Stimulated activated naive CD8-positive, alpha-beta T cell treated with anti-CD3 and anti-CD28 coated beads, Interleukin-15, Interleukin-2, amounts not matched to agents 100 ng/mL and 50 ng/mL, for 24 hours (primary cell): ENCODE results near the gene CAPN11.
"Not testable (repeated sequence)": the region's sequence is repeated elsewhere in the genome, so short reads cannot be mapped to it uniquely, and the experiment has no call there.

ENCODE experiments used
- H3K27ac Mint-ChIP-seq: one replicate; pipeline ENCODE4 v1.8.0; 2021; ENCODE audit warnings: mild to moderate bottlenecking, mixed read lengths
- H3K27me3 Mint-ChIP-seq: one replicate; pipeline ENCODE4 v1.8.0; 2021; ENCODE audit warnings: mixed read lengths
- H3K36me3 Mint-ChIP-seq: one replicate; pipeline ENCODE4 v1.8.0; 2021; ENCODE audit warnings: low read depth, mixed read lengths
- H3K4me1 Mint-ChIP-seq: one replicate; pipeline ENCODE4 v1.8.0; 2021; ENCODE audit warnings: low read depth, mixed read lengths
- H3K4me3 Mint-ChIP-seq: one replicate; pipeline ENCODE4 v1.8.0; 2021; ENCODE audit warnings: mild to moderate bottlenecking, mixed read lengths
- H3K9me3 Mint-ChIP-seq: one replicate; pipeline ENCODE4 v1.8.0; 2021; ENCODE audit warnings: mixed read lengths

CAPN11 gene

DNA sequence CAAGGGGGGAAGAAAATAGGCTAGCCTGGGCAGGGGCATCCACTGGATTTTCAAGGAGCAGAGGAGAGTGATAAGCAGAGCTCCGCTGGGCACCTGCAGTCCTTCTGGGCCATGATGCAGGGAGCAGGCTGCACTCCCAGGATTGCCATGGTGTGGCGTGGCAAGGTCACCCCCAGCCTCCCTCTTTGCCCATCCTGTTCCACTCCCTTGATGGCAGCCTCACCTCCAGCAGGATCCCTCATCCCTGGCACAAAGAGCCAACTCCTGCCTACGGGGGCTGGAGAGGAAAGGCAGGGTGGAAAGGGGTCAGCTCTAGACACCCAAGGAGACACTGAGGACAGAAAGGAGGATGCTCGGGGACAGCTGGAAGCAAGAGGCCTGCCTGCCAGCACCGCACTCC lies 35.7 kb downstream of the CAPN11 start:
- H3K36me3 Mint-ChIP-seq, result no peaks in the 10 kb centered on the region
- peaks cover 12% of the 10 kb centered on the region for H3K27me3 Mint-ChIP-seq
- no peak overlapping the region for H3K27ac Mint-ChIP-seq
- H3K4me1 Mint-ChIP-seq, result peaks cover 9% of the 10 kb centered on the region
- H3K4me3 Mint-ChIP-seq, result no peak overlapping the region
- H3K9me3 Mint-ChIP-seq, result no peaks in the 10 kb centered on the region

DNA sequence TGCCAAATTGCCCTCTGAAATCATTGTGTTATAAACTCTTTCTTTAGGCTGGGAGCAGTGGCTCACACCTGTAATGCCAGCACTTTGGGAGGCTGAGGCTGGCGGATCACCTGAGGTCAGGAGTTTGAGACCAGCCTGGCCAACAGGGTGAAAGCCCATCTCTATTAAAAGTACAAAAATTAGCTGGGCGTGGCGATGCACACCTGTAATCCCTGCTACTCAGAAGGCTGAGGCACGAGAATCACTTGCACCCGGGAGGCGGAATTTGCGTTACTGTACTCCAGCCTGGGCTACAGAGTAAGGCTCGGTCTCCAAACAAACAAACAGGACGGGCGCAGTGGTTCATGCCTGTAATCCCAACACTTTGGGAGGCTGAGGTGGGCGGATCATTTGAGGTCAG lies 37.7 kb downstream of the CAPN11 start:
- not testable (repeated sequence) for H3K36me3 Mint-ChIP-seq, H3K4me3 Mint-ChIP-seq, H3K9me3 Mint-ChIP-seq, H3K4me1 Mint-ChIP-seq, H3K27ac Mint-ChIP-seq
- peaks cover 16% of the 10 kb centered on the region for H3K27me3 Mint-ChIP-seq

DNA sequence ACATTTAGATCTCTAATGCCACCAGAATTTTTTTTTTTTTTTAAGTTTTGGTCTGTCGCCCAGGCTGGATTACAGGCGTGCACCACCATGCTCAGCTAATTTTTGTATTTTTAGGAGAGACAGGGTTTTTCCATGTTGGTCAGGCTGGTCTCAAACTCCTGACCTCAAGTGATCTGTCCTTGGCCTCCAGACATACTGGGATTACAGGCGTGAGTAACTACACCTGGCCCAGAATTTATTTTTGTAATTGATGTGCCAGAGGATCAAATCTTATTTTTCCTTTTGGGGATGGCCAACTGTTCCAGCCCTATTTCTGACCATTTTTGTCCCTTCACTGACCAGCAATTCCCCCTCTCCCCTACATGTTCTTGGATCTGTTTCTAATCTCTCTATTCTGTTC lies 40.1 kb downstream of the CAPN11 start:
- Mint-ChIP-seq H3K9me3 (no peaks in the 10 kb centered on the region), H3K27ac (no peak overlapping the region), H3K27me3 (peaks cover 4% of the 10 kb centered on the region), H3K4me3 (no peak overlapping the region), H3K36me3 (no peaks in the 10 kb centered on the region), H3K4me1 (no peaks in the 10 kb centered on the region)

DNA sequence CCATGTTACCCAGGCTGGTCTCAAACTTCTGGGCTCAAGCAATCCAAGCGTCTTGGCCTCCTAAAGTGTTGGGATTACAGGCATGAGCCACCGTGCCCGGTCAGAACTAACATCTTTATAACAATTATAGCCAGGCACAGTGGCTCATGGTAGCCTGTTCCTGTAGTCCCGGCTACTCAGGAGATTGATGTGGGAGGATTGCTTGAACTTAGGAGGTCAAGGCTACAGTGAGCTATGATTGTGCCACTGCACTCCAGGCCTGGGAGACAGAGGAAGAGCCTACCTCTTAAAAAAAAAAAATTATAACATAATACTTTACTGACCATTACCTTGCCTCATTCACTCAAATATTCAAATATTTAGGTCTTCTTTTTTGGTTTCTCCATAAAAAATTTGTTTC lies 41.3 kb downstream of the CAPN11 start:
- Mint-ChIP-seq H3K4me1 (no peaks in the 10 kb centered on the region), H3K36me3 (no peaks in the 10 kb centered on the region), H3K9me3 (no peaks in the 10 kb centered on the region), H3K27me3 (peaks cover 6% of the 10 kb centered on the region), H3K27ac (no peak overlapping the region), H3K4me3 (no peak overlapping the region)

DNA sequence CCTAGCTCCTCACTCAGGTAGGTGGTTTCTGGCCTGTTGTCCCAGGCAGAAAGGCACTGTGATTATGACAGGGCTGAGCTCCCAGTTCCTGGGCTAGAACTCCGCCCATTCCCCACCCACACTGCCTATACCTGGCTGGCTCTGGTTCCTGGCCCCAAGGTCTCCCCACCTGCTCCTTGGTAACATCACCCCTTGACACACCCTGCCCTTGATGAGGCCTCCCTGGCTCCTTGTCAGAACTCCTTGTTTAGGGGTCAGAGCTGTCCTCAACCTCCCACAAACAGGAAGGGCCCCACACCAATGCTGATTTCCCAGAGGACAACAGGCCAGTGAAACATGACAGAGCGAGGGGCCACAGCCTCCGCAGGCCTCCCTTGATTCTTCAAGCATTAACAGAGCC lies 42.6 kb downstream of the CAPN11 start:
- no peaks in the 10 kb centered on the region for H3K36me3 Mint-ChIP-seq
- no peak overlapping the region for H3K4me3 Mint-ChIP-seq
- H3K27ac Mint-ChIP-seq, result no peak overlapping the region
- H3K9me3 Mint-ChIP-seq, result no peaks in the 10 kb centered on the region
- no peaks in the 10 kb centered on the region for H3K4me1 Mint-ChIP-seq
- peaks cover 9% of the 10 kb centered on the region for H3K27me3 Mint-ChIP-seq

DNA sequence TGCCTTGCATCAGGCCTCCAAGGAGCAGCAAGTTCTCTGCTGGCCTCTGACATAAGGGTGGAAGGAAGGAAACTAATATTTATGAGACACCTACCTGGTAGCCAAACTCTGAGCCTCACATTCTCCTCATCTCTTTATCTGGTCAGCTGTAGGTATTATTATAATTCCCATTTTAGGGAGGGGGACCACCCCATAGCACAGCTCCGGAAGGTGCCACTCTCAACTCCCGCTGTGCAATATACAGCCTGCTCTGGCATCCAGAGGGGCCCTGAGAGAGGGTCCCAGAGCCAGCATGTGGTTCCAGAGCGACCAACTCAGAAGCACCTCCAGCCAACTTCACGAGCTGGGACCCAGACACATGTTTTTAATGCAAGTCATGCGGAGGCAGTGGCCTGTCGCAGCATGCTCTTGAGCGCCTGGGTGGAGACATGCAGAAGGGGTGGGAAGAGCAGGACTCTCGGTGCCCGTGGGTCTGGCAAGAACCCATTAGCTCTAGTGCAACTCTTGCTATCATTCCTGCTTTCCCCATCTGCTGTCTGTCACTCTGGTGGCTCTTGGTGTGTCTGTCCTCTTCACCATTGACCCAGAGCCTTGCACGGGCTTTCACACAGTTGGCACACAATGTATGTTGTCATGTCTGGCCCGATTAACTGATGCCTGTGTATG lies 43.2 kb downstream of the CAPN11 start:
- no peaks in the 10 kb centered on the region for H3K36me3 Mint-ChIP-seq
- no peaks in the 10 kb centered on the region for H3K4me1 Mint-ChIP-seq

DNA sequence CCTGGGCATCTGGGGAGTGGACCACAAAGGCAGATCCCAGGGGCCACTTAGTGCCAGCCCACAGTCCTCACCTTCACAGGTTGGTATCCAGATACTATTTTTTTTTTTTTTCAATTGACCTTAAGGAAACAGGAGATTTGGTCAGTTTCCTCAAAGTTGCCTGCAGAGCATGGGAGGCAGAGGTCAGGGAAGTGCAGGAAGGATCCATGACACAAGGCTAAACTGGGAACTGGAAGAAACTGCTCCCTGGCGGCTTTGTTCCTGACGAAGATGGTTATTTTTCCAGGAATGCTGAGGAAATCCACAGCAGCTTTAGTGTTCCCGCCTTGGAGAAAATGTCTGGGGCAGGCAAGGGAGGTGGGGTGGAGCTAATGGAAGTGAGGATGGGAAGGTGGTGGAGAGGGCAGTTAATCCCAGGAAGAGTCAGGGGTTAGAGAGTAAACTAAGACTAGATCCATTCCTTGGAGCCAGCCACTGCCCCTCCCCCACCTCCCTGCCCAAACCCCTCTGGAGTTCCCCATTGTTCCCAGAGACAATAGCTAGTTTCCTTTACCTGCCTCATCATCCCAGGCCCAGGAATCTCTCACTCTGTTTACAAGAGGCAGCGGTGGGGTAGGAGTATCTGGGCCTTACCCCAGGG lies 43.8 kb downstream of the CAPN11 start:
- Mint-ChIP-seq H3K4me1 (no peaks in the 10 kb centered on the region), H3K4me3 (no peak overlapping the region), H3K9me3 (no peaks in the 10 kb centered on the region), H3K27me3 (peaks cover 9% of the 10 kb centered on the region), H3K27ac (no peak overlapping the region), H3K36me3 (no peaks in the 10 kb centered on the region)

More for the DNA sequence above, 43.2 kb downstream of the CAPN11 start:
- no peak overlapping the region for H3K4me3 Mint-ChIP-seq
- no peak overlapping the region for H3K27ac Mint-ChIP-seq
- peaks cover 9% of the 10 kb centered on the region for H3K27me3 Mint-ChIP-seq
- no peaks in the 10 kb centered on the region for H3K9me3 Mint-ChIP-seq

DNA sequence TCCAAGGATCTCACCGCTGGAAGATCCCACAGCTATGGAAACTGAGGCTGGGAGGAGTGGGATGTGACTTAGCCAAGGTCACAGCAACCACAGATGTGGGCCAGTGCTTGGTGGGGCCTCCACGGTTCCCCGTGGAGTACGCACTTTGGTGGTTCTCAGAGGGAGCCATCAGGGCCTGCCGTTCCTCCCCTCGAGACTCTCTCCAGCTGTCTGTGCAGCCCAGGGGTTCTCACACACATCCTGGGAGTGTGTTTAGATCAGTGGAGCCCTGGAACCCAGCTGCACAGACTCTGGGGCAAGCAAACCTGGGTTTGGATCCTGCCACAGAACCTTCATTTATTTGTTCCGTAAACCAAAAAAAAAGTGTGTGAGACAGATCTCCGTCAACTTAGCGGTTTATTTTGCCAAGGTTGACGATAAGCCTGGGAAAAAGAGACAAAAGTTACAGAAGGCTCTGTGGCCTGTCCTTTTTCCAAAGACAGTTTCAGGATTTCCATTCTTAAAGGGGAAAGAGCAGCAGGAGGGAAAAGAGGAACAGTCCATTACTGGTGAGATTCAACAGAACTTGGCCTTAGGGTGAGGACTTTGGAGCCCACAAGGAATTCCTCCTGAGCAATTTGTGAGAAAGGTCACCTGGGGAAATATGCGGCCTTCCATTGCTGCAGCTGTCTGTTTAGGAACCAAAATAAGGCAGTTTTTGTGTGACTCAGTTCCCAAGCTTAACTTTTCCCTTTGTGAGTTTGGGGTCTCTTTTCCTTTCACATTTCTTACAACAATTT lies 44.5 kb downstream of the CAPN11 start:
- H3K36me3 Mint-ChIP-seq, result no peaks in the 10 kb centered on the region
- H3K27ac Mint-ChIP-seq, result no peak overlapping the region

DNA sequence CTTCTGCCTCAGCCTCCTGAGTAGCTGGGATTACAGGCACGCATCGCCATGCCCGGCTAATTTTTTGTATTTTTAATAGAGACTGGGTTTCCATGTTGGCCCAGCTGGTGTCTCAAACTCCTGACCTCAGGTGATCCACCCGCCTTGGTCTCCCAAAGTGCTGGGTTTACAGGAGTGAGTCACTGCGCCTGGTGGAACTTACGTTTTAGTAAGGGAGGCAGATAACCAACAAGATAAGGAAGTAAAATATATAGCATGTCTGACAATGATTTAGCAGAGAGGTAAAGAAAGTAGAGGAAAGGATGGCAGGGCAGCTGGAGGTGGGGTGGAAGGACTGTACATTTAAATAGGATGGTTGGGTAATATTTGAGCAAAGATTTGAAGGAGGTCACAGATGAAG lies 45.3 kb downstream of the CAPN11 start:
- Mint-ChIP-seq H3K9me3 (no peaks in the 10 kb centered on the region), H3K27me3 (peaks cover 9% of the 10 kb centered on the region), H3K36me3 (no peaks in the 10 kb centered on the region), H3K4me1 (no peaks in the 10 kb centered on the region), H3K27ac (no peak overlapping the region), H3K4me3 (no peak overlapping the region)

More for the DNA sequence above, 44.5 kb downstream of the CAPN11 start:
- Mint-ChIP-seq H3K9me3 (no peaks in the 10 kb centered on the region), H3K4me1 (no peaks in the 10 kb centered on the region), H3K27me3 (peaks cover 9% of the 10 kb centered on the region), H3K4me3 (no peak overlapping the region)

DNA sequence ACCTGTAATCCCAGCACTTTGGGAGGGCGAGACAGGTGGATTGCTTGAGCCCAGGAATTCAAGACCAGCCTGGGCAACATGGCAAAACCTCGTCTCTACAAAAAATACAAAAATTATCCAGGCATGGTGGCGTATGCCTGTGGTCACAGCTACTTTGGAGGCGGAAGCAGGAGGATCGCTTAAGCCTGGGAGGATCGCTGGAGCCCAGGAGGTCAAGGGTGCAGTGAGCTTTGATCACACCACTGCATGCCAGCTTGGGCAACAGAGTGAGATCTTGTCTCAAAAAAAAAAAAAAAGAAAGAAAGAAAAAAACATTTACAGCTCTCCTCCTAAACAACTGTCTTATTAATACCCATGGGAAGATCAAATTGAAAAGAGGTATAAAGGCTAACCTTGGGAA lies 49.3 kb downstream of the CAPN11 start:
- no peak overlapping the region for H3K27ac Mint-ChIP-seq
- no peaks in the 10 kb centered on the region for H3K9me3 Mint-ChIP-seq
- H3K4me1 Mint-ChIP-seq, result no peaks in the 10 kb centered on the region
- peaks cover 5% of the 10 kb centered on the region for H3K27me3 Mint-ChIP-seq
- H3K4me3 Mint-ChIP-seq, result no peak overlapping the region
- H3K36me3 Mint-ChIP-seq, result no peaks in the 10 kb centered on the region

DNA sequence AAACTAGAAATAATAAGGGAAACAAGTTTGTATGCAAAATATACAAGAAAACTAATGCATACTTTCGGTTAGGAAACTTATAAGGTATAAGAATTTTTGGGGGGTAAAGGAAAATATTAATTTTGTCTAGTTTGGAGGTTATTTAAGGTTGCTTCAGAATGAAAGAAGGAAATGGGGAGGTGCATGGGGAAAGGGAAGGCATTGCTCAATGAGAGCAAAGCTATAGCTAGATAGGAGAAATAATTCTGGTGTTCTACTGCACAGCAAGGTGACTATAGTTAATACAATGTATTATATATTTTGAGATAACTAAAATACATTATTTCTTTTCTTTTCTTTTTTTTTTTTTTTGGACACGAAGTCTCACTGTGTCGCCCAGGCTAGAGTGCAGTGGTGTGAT lies 52.7 kb downstream of the CAPN11 start:
- H3K27me3 Mint-ChIP-seq, result no peaks in the 10 kb centered on the region
- no peaks in the 10 kb centered on the region for H3K36me3 Mint-ChIP-seq
- no peak overlapping the region for H3K4me3 Mint-ChIP-seq
- H3K9me3 Mint-ChIP-seq, result no peaks in the 10 kb centered on the region
- no peak overlapping the region for H3K27ac Mint-ChIP-seq
- H3K4me1 Mint-ChIP-seq, result no peaks in the 10 kb centered on the region

DNA sequence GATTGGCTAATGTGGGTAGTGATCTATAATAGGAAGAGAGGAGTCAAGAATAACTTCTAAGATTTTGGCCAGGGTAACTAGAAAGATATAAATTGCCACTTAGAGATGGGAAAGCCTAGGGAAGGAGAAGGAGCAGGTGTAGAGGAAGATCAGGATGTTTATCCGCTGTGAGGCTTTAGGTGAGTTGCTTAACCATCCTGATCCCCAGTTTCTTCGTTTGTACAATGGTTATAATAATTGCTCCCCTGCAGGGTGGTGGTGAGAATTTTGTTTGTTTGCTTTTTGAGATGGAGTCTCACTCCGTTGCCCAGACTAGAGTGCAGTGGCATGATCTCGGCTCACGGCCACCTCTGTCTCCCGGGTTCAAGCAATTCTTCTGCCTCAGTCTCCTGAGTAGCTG lies 55.7 kb downstream of the CAPN11 start:
- Mint-ChIP-seq H3K4me1 (peaks cover 11% of the 10 kb centered on the region), H3K9me3 (no peaks in the 10 kb centered on the region), H3K27ac (no peak overlapping the region), H3K36me3 (no peaks in the 10 kb centered on the region), H3K4me3 (no peak overlapping the region), H3K27me3 (no peaks in the 10 kb centered on the region)

DNA sequence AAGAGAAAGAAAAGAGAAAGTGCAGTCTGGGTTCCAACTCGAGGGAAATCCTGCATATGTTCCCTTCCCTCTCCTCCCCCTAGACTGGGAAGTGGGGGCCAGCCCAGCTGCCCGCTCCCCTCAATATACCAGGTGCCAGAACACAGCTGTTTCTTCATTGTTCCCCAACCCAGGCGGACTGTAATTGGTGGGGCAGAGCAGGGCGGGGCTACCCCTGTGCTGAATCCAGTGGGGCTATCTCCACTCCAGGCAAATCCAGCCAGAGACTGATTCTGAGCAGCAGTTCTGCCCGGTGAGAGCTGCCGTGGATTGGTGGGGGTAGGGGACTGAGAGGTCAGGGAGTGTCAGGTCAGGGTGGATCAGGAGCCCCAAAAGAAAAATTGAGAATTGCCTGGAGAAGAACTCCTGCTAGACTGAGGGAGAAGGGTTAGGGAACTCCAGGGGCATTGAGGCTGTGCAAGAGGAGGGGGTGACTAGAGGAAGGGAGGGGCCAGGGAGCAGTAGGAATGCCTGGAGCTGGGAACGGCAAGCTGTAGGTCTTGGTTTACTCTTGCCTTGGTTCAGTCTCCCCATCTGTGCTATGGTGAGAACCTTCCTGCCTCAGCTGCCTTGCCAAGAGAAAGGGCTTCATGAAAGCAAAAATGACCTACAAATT lies 58.2 kb downstream of the CAPN11 start, which contains the start of gene MYMX:
Gene MYMX (plus strand): TSS at position 250 of the 655 bp plus-strand sequence. CDS start 546 bp downstream, outside the sequence.
- H3K4me3 Mint-ChIP-seq, result no peak within 1 kb of the TSS
- no peak within 1 kb of the TSS for H3K27ac Mint-ChIP-seq
- H3K36me3 Mint-ChIP-seq, result no peaks in the 10 kb centered on the region
- no peaks in the 10 kb centered on the region for H3K27me3 Mint-ChIP-seq
- peaks cover 28% of the 10 kb centered on the region for H3K4me1 Mint-ChIP-seq
- no peaks in the 10 kb centered on the region for H3K9me3 Mint-ChIP-seq

DNA sequence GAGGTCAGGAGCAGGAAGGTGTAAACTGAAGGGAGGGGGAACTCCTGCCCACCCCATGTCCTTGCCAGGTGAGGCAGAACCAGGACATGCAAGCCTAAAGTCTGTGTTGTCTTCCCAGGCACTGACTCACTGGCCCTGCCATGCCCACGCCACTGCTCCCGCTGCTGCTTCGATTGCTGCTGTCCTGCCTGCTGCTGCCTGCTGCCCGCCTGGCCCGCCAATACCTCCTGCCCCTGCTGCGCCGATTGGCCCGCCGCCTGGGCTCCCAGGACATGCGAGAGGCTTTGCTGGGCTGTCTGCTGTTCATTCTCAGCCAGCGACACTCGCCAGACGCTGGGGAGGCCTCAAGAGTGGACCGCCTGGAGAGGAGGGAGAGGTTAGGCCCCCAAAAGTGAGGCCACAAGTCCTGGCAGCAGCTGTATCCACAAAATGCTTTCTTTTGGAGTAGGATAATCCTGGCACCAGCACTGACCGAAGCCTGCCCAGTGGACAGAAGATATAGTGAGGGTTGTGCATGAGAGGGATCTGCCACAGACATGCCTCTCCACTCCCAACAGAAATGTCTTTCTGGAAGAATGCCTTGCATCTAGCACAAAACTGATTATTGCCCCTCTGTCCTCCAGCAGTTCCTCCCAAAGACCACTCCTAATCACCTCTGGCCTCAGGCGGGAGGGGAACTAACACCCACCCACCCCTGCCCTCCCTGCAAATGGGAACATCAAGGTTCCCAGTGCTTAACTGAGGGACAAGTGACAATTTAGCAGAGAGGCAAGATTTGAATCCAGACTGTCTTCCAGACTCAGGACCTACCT lies 58.9 kb downstream of the CAPN11 start:
- no peak overlapping the region for H3K4me3 Mint-ChIP-seq
- no peaks in the 10 kb centered on the region for H3K9me3 Mint-ChIP-seq
- H3K36me3 Mint-ChIP-seq, result no peaks in the 10 kb centered on the region
- H3K27me3 Mint-ChIP-seq, result no peaks in the 10 kb centered on the region
- H3K27ac Mint-ChIP-seq, result no peak overlapping the region
- H3K4me1 Mint-ChIP-seq, result peaks cover 35% of the 10 kb centered on the region
